ENCODE measurements around the gene TMEM106B. TPM values are rescaled to one million over a fixed set of nuclear protein-coding genes. Genes with fewer than 3 reads are reported as not detected.

The TMEM106B gene
- total and polyA plus RNA-seq, 2 experiments from 2014 or later = 37.5 to 133 TPM

DNA sequence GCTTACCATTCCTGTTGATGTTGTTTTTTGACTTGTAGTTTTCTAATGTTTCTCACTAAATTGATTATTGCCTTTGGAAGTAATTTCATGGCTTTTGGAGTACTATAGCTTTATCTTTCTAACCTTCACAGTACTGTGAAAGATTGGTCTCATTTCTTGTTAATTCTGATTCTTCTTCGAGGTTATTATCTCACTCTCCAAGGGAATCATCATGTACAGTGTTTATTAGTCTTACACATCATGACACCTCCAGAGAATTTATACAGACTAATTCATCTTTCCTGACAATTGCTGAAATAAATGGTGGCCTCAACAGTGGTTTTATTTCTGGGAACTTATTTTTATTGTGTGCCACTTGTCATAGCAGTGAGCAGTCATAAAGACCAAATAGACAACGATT is 37.4 kb upstream of the TMEM106B start:
- Histone ChIP-seq H3K79me2 (no peaks in the 10 kb centered on the region), H3K9me3 (ENCODE audit: low read depth) (no peaks in the 10 kb centered on the region), H3K4me1 (ENCODE audit: insufficient read depth) (no peaks in the 10 kb centered on the region), H3K9me2 (replicated peaks; ENCODE audit: insufficient read depth) (no peaks in the 10 kb centered on the region), H3K27me3 (no peaks in the 10 kb centered on the region), H3K36me3 (replicated peaks; ENCODE audit: insufficient read depth, low read depth) (no peaks in the 10 kb centered on the region), H3K27ac (no peak overlapping the region), H4K20me1 (ENCODE audit: insufficient read depth, poor library complexity, severe bottlenecking) (no peaks in the 10 kb centered on the region), H2AFZ (no peak overlapping the region), H3K4me3 (no peak overlapping the region), H3K4me2 (no peak overlapping the region)
- TF ChIP-seq EZH2 (IDR thresholded peaks at IDR 0.05; ENCODE audit: borderline replicate concordance) (no peak), EZH2phosphoT487 (IDR thresholded peaks at IDR 0.05; ENCODE audit: low read depth, severe bottlenecking, unreplicated experiment) (no peak)
- TF ChIP-seq, protein P1, sequence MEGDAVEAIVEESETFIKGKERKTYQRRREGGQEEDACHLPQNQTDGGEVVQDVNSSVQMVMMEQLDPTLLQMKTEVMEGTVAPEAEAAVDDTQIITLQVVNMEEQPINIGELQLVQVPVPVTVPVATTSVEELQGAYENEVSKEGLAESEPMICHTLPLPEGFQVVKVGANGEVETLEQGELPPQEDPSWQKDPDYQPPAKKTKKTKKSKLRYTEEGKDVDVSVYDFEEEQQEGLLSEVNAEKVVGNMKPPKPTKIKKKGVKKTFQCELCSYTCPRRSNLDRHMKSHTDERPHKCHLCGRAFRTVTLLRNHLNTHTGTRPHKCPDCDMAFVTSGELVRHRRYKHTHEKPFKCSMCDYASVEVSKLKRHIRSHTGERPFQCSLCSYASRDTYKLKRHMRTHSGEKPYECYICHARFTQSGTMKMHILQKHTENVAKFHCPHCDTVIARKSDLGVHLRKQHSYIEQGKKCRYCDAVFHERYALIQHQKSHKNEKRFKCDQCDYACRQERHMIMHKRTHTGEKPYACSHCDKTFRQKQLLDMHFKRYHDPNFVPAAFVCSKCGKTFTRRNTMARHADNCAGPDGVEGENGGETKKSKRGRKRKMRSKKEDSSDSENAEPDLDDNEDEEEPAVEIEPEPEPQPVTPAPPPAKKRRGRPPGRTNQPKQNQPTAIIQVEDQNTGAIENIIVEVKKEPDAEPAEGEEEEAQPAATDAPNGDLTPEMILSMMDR (IDR thresholded peaks at IDR 0.05; ENCODE audit: poor library complexity) = no peak
- WGBS (ENCODE audit: low lambda C conversion rate, missing lambda C conversion rate) = 88% methylated on average over 2 of the region's 2 CpGs
- DNase-seq (ENCODE audit: low spot score) = no peak

DNA sequence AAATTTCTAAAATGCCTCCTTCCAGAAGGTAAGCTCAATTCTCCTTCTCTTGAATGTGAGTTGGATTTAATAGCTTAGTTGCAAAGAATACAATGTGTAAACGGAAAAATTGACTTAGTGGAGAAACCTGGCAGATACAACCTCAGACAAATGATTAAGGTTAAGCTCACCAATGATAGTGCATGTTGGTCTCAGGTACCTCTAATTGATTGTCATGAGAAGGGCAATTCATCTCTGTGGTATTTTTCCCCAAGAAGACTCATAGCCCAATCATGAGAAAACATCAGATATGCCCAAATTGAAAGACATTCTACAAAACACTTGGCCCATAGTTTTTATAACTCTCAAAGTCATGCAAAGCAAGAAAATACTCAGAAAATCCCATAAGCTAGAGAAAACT is 36.2 kb upstream of the TMEM106B start:
- H3K4me3 ChIP-seq = no peak overlapping the region
- H3K79me2 ChIP-seq = no peaks in the 10 kb centered on the region
- no peak overlapping the region for H3K27ac ChIP-seq
- TF ChIP-seq EZH2 (IDR thresholded peaks at IDR 0.05; ENCODE audit: borderline replicate concordance) = no peak
- TF ChIP-seq EZH2phosphoT487 (IDR thresholded peaks at IDR 0.05; ENCODE audit: low read depth, severe bottlenecking, unreplicated experiment) = no peak
- TF ChIP-seq, protein P1 (IDR thresholded peaks at IDR 0.05; ENCODE audit: poor library complexity) = no peak
- no peaks in the 10 kb centered on the region for H3K9me3 ChIP-seq (ENCODE audit: low read depth)
- WGBS (ENCODE audit: low lambda C conversion rate, missing lambda C conversion rate) = 96% methylated on average over 1 of the region's 1 CpG
- no peak for DNase-seq (ENCODE audit: low spot score)
- no peaks in the 10 kb centered on the region for H3K27me3 ChIP-seq
- no peak overlapping the region for H3K4me2 ChIP-seq
- H3K36me3 ChIP-seq (replicated peaks; ENCODE audit: insufficient read depth, low read depth) = no peaks in the 10 kb centered on the region
- H2AFZ ChIP-seq = no peak overlapping the region
- no peaks in the 10 kb centered on the region for H3K4me1 ChIP-seq (ENCODE audit: insufficient read depth)
- H3K9me2 ChIP-seq (replicated peaks; ENCODE audit: insufficient read depth) = no peaks in the 10 kb centered on the region
- no peaks in the 10 kb centered on the region for H4K20me1 ChIP-seq (ENCODE audit: insufficient read depth, poor library complexity, severe bottlenecking)

DNA sequence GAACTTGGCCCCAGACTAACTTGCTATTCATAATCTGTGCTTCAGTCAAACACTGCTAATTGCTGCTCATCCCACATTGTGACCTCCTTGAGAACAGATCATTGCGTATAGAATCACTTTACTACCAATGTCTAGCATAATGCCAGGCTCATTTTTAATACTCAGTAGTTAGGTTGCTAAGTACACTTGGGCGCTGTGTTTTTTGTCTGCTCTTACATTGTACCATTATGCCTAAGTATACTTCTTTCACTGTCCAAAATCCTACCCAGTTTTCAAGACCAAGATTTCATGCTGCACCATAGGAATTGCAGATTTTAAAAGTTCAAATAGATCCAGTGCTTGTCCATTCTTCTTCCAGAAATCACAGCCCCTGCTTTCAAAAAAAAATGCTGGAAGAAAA is 32.8 kb upstream of the TMEM106B start:
- Histone ChIP-seq H3K9me3 (ENCODE audit: low read depth) (no peaks in the 10 kb centered on the region), H3K9me2 (replicated peaks; ENCODE audit: insufficient read depth) (no peaks in the 10 kb centered on the region), H3K4me1 (ENCODE audit: insufficient read depth) (no peaks in the 10 kb centered on the region), H3K27me3 (no peaks in the 10 kb centered on the region), H3K79me2 (no peaks in the 10 kb centered on the region), H2AFZ (no peak overlapping the region), H3K4me2 (no peak overlapping the region), H3K4me3 (no peak overlapping the region), H3K36me3 (replicated peaks; ENCODE audit: insufficient read depth, low read depth) (no peaks in the 10 kb centered on the region), H3K27ac (no peak overlapping the region), H4K20me1 (ENCODE audit: insufficient read depth, poor library complexity, severe bottlenecking) (no peaks in the 10 kb centered on the region)
- DNase-seq (ENCODE audit: low spot score) = no peak
- TF ChIP-seq, protein P1 (IDR thresholded peaks at IDR 0.05; ENCODE audit: poor library complexity) = no peak
- TF ChIP-seq EZH2phosphoT487 (IDR thresholded peaks at IDR 0.05; ENCODE audit: low read depth, severe bottlenecking, unreplicated experiment) = no peak
- no peak for TF ChIP-seq EZH2 (IDR thresholded peaks at IDR 0.05; ENCODE audit: borderline replicate concordance)
- WGBS (ENCODE audit: low lambda C conversion rate, missing lambda C conversion rate) = 79% methylated on average over 2 of the region's 2 CpGs

DNA sequence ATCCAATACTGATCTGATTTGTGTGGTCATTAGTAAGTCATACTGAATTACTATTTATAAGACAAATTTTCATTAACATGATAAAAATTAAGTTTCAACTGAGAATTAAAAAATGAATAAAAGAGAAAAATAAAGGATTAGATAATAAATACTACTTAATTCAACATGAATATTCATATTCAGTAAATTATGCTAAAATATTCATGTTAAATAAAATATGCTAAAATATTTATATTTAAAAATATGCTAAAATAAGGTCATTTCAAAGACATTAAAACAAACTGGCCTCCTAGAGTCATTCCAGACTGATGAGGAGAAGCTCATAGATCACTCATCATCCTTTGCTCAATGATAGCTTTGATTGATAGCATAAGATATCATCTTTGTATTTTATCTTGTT is 16.7 kb upstream of the TMEM106B start:
- H2AFZ ChIP-seq = no peak overlapping the region
- H3K9me2 ChIP-seq (replicated peaks; ENCODE audit: insufficient read depth) = no peaks in the 10 kb centered on the region
- no peaks in the 10 kb centered on the region for H3K36me3 ChIP-seq (replicated peaks; ENCODE audit: insufficient read depth, low read depth)
- H3K79me2 ChIP-seq = no peaks in the 10 kb centered on the region
- H4K20me1 ChIP-seq (ENCODE audit: insufficient read depth, poor library complexity, severe bottlenecking) = no peaks in the 10 kb centered on the region
- H3K27ac ChIP-seq = no peak overlapping the region
- H3K4me3 ChIP-seq = no peak overlapping the region
- no peaks in the 10 kb centered on the region for H3K9me3 ChIP-seq (ENCODE audit: low read depth)
- H3K4me2 ChIP-seq = no peak overlapping the region
- no peaks in the 10 kb centered on the region for H3K4me1 ChIP-seq (ENCODE audit: insufficient read depth)
- TF ChIP-seq EZH2phosphoT487 (IDR thresholded peaks at IDR 0.05; ENCODE audit: low read depth, severe bottlenecking, unreplicated experiment) = no peak
- no peaks in the 10 kb centered on the region for H3K27me3 ChIP-seq
- no peak for DNase-seq (ENCODE audit: low spot score)

All from hepatocyte (in vitro differentiated cells).